GM18526 (cell line): ENCODE data around the gene LAD1.

Experiments
- POLR2A ChIP-seq: IDR thresholded peaks from 3 replicates; pipeline ENCODE4 v1.6.1; 2011; ENCODE audit not compliant: insufficient read length; ENCODE audit errors: extremely low read depth

Gene LAD1

GRCh38 chr1:201386208-201386607 lies 12.9 kb downstream of the LAD1 start:
- TF ChIP-seq POLR2A, result no peak

- no peak for TF ChIP-seq POLR2A
These were observed 13.7 kb downstream of the LAD1 start for GRCh38 chr1:201385299-201385891.

GRCh38 chr1:201384406-201384782 lies 14.7 kb downstream of the LAD1 start:
- TF ChIP-seq POLR2A, result no peak

GRCh38 chr1:201383647-201384405 lies 15.3 kb downstream of the LAD1 start:
- no peak for TF ChIP-seq POLR2A

DNA sequence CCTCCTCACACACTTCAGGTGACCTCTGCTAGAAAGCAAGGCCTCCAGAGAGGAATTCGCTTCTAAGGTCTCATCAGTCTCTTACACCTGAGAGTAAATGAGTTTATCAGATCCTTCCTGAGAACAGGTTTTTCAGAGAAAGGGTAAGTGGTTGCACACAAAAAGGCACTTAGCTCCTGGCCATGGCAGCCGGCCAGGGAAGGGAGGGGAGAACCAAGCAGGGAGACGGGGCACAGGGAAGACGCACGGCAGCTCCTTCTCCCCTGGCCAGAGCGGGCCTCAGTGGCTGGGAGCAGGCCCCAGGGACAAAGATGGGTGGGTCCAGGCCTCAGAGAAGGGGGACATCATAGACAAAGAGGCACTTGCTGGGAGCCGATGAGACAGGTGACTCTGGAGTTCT lies 18.0 kb downstream of the LAD1 start:
- TF ChIP-seq POLR2A, result no peak

GRCh38 chr1:201379733-201380242 lies 19.3 kb downstream of the LAD1 start:
- TF ChIP-seq POLR2A, result no peak

- TF ChIP-seq POLR2A, result no peak
These were observed 20.3 kb downstream of the LAD1 start for GRCh38 chr1:201378804-201379203.

- no peak for TF ChIP-seq POLR2A
These were observed 21.5 kb downstream of the LAD1 start, which contains the start of gene TNNT2 for GRCh38 chr1:201377611-201378092. Gene TNNT2, minus strand, starts transcription at chr1:201377680. Its CDS starts 4,426 bp downstream, at chr1:201373254.

DNA sequence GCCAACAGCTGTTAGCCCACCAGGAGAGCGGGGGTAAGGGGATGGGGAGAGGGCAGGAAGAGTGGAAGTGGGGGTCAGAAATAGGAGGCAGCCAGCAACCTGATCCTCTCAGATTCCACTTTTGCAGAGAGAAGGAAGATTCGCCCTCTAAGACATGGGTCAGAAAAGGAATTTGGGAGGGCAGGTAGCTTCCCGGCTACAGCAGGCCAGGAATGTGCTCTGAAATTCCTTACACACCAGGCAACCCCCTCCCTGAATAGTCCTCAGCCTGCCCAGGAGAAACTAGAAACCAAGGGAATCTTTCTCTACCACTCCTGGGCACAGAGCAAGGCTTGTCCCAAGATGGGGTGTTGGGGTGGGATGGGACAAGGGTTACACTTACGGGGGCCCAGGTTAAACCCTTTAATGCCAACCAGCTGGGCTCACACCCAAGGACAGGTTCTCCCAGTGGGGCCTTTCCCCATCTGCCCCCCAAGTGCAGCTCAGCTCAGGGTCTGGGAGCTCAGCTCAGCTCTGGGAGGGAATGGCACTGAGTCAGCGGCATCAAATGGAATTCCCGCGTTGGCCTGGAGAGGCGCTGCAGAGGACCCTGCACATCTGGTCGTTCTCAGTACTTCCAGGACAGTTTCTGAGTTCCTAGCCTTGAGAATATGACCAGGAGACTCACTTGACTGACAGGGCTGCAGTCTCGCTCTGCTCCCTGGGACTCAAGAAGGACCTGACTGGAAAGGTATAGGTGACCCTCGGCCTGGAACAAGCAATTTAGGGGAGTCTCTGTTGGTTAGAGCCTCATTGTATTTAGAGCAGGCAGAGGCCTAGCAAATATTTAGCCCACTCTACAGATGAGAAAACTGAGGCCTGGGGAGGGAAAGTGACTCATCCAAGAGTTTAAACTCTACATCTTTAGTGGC lies 22.4 kb downstream of the LAD1 start:
- TF ChIP-seq POLR2A, result no peak

DNA sequence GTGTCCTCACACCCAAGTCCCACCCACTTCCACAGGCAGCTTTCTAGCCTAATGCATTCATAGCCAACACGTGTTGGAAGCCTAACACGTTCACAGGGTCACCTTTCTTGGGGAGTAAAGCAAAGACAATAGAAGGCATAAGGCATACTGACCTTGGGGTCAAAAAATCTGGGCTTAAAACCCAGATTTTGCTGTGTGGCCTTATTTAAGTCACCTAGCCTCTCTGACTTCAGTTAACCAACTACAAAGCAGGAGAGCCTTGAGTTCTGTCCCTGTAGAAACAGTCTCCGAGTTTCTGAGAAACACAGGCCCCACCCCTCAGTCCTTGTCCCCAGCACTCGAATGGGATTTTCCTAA lies 23.0 kb downstream of the LAD1 start:
- TF ChIP-seq POLR2A, result no peak

GRCh38 chr1:201375169-201375568 lies 24.0 kb downstream of the LAD1 start:
- TF ChIP-seq POLR2A, result no peak

- TF ChIP-seq POLR2A, result no peak
These were observed 24.8 kb downstream of the LAD1 start for GRCh38 chr1:201374364-201374763.

GRCh38 chr1:201371792-201372191 lies 27.3 kb downstream of the LAD1 start:
- no peak for TF ChIP-seq POLR2A

DNA sequence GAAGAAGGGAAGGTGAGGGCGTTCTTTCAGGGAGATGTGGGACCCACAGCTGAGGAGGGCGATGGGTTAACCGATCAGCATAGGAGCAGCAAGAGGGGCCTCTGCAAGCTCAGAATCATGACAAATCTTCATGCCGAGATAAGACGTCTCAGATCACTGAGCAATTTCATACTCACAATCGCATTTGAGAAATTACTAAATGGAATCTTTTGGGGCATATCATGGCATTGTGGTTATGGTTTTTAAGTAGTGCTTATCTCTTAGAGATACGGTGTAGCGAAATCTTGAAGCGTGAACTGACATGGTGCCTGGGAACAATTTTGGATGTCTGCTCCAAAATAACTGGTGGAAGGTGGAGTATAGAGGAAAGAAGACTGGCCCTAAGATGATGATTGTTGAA lies 27.8 kb downstream of the LAD1 start:
- TF ChIP-seq POLR2A, result no peak

GRCh38 chr1:201370500-201370899 lies 28.6 kb downstream of the LAD1 start:
- no peak for TF ChIP-seq POLR2A
